Epithelial cell of proximal tubule (primary cell): ENCODE data around the gene WDFY3. TPM values are rescaled to one million over a fixed set of nuclear protein-coding genes. Genes with fewer than 3 reads are reported as not detected.
"Not testable (repeated sequence)": the region's sequence is repeated elsewhere in the genome, so short reads cannot be mapped to it uniquely, and the experiment has no call there.

ENCODE experiments used
- DNase-seq: peaks from one replicate; pipeline ENCODE4 v3.0.0-alpha.2; 2011; ENCODE audit warnings: low read depth
- H3K4me3 ChIP-seq: 2 replicates; pipeline ENCODE4 v1.5.1; 2011; ENCODE audit warnings: low read depth, mild to moderate bottlenecking, low read length
- CTCF ChIP-seq: conservative IDR thresholded peaks from 2 replicates; pipeline ENCODE4 v1.5.1; 2012; ENCODE audit warnings: low read depth, mild to moderate bottlenecking, low read length
- total RNA-seq: library from RNA; depleted of rRNA; stranded (reverse); fragments of >200 nt; gene quantifications from 2 replicates; pipeline ENCODE4 v1.2.3, GENCODE V29; 2015

The WDFY3 gene
- total RNA-seq, 1 donor from 2014 or later = 35.1 TPM

DNA sequence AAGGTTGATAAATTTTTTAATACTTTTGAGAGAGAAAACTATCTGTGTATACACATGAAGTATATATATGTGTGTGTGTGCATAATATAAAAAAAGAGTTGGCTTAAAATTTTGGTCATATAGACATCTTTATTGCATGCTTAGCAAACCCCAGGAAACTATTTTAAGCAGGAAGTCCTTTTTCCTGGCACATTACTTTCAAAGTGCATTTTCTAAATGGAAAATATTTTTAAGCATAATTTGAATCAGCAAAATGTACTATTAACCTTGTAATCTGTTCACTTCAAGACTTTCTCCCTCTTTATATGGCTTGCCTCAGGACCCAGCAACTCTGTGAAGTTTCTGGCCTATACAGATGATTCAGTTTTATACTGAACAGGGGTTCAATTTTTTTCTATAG is 277.3 kb downstream of the WDFY3 start:
- H3K4me3 ChIP-seq = no peak overlapping the region
- DNase-seq = no peak
- no peak for TF ChIP-seq CTCF

DNA sequence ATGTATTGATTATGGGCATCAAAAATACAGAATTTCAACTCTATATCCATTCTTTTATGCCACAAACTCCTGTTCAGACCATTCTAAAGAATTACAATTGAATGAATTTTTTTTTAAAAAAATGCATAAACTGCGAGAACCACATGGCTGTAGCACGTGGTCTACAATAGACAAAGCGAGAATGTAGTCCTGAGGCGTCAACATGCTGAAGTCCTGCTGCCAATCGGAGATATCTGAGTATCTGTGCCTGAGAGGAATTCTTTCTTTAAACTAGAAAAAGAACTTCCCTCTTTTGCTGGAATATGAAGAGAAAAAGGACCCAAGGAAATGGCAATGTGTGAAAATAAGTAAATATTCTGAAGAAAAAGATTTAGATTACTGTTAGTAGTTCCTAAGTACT is 277.9 kb downstream of the WDFY3 start:
- DNase-seq = no peak
- no peak for TF ChIP-seq CTCF

GRCh38 chr4:84685105-84685504 is 281.4 kb downstream of the WDFY3 start:
- TF ChIP-seq CTCF = no peak
- H3K4me3 ChIP-seq = no peak overlapping the region
- DNase-seq = no peak

More for the DNA sequence above, 277.9 kb downstream of the WDFY3 start:
- no peak overlapping the region for H3K4me3 ChIP-seq

GRCh38 chr4:84684361-84684760 is 282.1 kb downstream of the WDFY3 start:
- DNase-seq = no peak
- no peak for TF ChIP-seq CTCF
- no peak overlapping the region for H3K4me3 ChIP-seq

DNA sequence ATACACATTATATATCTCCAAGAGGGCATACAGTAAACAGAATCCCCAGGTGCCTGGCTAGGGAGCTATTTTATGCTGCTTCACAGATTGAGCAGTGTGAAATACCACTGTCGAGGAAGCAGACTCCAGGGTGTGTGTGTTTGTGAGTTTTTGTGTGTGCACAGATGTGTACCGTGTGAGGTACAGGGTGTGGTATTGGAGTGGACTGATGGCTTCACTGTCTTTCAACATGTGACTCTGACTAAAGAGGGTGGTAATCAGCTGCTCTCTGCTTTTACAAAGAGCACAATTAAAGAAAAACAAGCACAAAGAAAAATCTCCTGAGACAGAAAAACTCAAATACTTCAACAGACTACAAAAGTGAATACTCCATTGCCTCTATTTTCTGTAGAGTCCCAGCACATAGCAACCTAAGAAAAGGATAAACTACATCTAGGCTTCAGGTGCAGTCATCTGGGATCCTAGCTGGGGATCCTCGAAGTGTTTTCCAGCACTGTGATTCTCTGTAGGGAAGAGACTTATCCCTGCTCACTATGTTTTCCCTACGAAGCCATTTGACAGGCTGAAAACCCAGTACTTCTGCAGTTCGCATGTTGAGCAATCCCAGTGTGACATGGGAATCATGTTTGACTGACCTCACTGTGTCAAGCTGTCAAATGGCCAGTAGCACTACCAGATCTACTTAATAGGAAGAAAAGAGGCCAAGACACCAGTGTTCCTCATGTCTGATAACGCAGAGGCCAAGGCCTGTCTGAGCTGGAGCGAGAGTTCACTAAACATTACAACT is 283.2 kb downstream of the WDFY3 start:
- no peak for TF ChIP-seq CTCF

GRCh38 chr4:84682661-84683060 is 283.8 kb downstream of the WDFY3 start:
- DNase-seq, H3K4me3 ChIP-seq: not testable (repeated sequence)

More for the DNA sequence above, 283.2 kb downstream of the WDFY3 start:
- H3K4me3 ChIP-seq = no peak overlapping the region
- no peak for DNase-seq

DNA sequence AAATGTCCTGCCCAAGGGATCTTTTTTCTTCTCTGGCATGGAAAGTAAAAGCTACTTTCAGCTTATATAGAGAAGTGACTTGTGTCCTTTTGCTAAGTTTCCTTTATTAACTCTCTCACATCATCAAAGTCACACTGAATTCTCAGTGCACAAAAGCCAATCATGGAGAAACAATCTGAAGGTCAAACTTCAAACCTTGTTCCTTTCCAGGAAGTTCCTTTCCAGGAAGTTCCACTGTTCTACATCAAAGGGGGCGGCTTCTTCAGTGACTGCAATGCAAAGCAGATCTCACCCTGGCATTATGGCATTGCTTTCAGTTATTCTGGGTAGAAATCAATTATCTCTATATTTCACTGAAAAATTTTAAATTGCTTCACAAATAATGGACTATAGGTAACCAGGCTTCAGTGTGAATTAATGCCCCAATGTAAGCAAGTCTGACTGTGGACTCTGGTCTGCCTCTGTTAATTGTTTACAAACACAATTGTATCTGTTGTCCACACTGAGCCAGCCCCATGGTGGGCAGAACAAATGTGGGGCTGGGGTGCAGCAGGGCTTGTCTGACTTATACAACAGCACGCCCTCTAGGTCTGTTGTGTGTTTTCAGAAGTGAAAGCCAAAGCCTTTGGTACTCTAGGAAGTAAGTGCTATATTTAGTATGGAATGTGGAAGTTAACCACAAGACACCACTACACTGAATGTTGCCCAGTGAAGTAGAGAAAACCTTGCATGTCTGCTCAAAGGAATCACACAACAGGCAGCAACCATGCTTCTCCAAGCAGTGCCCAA is 284.8 kb downstream of the WDFY3 start:
- no peak overlapping the region for H3K4me3 ChIP-seq
- DNase-seq = peak; percentile 80
- TF ChIP-seq CTCF = peak; percentile 31
